ENCODE measurements around the gene SEMA4D.

SEMA4D gene

DNA sequence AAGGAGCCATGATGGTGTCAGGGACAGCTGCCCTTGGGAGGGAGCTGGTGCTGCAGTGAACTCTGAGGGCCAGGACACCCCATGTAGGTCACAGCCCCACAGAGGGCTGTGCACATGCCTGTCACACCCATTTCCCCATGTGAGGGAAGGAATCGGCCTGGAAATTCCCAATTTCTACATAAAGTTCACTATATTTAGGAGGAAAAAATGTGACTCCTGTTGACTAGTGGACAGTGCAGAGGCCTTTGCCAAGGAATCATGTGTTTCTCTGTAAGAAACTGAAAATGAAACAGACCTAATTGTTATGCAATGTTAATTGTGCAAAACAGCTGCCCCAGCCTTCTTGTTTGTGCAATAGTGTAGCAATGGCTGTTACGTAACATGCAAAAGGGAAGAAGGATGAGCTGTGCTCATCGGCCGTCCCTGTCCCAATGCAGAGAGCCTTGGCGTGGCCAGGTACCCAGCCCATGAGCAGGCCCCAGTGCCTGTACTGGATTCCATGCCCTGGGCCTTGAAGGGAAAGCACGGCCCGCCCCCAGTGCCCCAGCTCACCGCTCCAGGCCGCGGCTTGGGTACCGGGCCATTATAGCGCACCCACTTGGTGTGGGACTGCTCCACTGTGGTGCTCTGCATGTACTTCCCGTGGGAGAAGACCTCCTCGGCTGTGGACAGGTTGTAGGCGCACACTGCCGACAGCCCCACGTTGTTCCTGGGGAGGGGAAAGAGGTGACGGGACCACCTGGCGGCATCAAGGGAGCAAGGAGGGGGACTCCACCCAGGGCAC lies 109.6 kb downstream of the SEMA4D start:
- DNase-seq (ENCODE audit: low read depth in 2 of 2), result no peak

DNA sequence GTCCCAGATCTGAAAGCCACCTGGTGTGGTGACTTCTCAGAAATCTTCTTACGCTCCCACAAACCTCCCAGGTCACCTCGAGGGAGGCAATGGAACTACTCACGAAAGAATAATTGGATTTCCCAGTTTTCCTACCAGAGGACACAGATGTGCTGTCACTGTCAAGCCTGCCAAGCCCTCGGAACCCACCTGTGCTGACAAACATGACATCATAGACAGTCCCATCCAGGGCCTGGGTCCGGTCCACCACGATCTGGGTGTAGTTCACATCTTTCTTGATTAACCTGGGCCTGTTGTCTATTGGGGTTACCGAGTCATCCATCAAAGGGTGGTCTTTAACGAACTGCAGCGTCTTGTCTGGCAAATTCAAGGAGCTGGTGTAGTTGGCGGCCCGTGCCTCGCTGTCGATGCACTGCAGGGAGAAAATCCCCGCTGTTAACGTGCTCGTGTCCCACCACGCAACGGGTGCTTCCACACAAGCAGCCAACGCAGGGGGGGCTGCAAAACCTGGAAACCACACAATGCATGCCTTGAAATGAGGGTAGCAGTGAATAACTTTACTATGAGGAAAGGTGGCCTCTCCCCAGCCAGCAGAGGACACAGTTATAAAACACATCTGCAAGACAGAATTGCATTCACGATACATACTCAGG lies 110.6 kb downstream of the SEMA4D start:
- no peak for DNase-seq (ENCODE audit: low read depth in 2 of 2)

DNA sequence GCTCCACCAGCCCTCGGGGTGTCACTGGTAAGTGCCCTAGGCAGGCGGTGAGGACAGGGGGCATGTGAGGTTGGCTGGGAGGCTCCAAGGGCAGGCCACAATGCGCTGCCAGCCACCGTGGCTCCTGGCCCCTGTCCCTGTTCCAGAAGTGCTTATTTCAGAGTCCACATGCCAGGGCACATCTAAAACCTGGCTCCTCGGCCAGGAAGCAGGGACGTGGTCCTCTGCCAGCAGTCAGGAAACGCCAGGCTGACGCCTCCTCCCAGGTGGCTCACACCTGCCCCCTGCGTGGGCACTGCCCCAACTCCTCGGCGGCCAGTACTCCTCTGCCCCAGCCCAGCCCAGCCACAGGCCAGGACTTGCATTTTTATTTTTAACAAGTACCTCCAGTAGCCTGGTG lies 111.1 kb downstream of the SEMA4D start:
- DNase-seq (ENCODE audit: low read depth in 2 of 2), result no peak

DNA sequence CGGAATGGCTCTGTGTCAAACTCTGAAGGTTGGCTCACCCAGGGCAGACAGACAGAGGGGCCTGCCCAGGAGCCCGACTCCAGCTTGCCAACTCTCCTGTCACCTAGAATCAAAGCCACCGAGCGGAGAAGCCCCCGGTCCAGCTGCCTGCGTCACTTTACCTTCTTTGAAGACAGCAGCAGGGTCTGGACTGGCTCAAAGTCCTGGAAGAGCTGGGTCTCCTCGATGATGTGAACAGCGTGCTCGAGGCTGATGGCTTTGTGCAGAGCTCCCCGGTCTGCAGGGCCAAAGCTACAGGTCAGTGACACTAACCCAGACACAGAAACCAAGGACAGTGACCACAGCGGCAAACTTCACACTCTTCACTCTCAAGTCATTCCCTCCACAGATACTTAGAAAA lies 111.7 kb downstream of the SEMA4D start:
- no peak for DNase-seq (ENCODE audit: low read depth in 2 of 2)

DNA sequence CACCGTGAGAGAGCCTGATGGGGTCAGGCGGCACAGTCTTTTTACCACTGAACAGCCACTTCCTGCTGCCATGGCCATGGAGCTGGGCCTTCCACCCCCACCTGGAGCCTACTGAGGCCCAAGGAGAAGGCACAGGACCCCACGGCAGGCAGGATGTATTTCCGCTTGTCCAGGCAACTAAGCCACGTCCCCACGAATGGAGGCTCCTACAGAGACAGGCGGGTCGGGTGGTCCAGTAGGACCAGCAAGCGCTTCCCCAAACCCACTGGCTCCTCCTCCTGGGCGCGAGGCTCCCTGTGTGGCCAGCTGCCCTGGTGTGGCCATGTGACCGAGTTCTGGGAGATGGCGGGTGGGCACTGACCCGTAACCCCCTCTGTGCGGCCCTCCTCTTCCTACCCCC lies 113.1 kb downstream of the SEMA4D start:
- no peak for DNase-seq (ENCODE audit: low read depth in 2 of 2)

DNA sequence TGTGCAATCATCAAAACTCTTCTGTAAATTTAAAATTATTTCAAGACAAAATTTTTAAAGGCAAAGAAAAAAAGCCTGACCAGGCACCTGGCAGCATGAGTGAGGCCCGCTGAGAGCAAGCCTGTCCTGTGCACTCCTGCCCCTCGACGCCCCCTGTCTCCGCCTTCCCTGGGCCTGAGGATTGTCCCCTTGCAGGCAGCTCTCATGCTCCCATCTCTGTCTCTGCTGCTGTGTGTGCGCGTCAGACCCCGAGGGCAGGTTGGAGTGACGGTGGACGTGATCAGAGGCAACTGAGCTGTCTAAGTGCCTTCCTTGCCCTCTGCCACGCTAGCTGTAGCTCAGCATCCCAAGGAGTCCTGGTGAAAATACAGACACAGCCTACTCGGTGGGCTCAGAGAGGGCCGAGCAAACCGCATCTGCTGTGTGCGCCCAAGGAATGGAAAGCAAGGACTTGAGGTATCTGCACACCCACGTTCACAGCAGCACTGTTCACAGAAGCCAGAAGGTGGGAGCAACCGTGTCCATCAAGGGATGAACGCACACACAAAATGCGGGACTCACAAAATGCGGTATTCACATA lies 114.1 kb downstream of the SEMA4D start:
- no peak for DNase-seq (ENCODE audit: low read depth in 2 of 2)

DNA sequence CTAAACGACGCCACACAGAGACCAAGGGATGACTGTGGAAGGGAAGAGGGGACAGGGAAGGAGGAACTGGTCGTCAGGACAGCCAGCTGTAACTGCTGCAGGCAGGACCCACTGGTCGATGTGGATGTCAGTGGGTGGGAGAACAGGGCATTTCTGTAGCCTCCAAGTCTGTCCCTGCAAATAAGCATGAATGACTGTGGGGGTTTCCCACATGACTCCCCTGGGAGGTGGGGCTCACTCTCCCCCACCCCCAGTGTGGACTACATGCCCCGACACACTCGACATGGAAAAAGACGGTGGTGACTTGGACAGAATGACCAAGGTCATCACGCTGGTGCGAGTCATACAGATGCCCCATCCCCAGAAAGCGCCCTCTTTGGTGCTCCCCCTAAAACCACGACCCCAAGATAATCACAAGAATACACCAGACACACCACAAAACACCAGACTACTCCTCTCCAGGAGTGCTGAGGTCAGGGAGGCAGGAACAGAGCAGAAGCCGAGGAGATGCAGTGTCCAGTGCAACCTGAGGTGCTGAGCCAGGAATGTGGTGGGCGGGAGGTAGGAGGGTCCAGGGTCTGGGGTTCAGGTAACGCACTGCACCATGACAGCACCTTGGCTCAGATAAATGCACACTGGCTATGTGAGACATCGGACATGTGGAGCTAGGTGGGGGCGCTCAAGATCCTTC lies 114.7 kb downstream of the SEMA4D start:
- no peak for DNase-seq (ENCODE audit: low read depth in 2 of 2)

DNA sequence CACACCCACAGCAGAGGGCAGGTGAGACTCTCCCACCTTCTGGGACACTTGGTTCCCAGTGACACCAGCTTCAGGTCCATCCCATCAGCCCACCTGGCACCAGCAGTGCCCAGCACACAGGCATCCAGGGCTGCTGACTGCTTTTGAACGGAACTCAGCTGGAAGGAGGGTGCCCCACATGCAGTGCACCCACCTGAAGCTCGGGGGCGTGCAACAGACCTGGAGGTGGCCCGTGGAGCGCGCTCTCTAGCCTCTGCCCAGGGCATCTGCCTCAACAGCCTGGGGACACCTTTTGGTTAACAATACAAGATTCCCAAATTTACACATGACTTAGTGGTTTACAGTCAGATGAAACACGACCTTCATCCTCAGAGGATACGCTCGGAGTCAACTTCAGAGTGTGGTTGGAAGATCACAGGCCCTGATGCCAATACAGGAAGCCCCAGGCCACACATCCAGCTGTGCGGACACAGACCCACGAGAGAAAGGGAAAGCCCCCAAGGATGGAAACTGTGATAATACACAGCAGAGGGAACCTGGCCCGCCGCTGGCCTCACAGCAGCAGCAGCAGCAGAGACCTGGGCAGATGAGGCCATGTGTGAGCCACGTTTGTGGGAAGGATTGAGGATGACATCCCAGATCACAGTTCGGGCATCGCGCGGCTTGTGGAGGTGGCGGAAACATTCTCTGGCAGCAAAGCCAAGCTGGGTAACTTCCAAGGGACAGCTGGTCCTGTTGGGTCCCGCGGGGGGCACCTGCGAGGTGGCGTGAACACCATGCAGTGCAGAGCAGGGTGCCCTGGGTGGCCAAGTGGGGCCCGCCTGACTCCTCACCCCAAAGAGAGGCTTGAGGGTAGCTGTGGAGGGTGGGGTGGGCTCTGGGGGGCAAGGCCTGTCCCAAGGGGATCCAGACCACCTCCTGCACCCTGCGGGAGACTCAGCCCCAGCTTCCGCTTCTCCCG lies 115.6 kb downstream of the SEMA4D start:
- DNase-seq (ENCODE audit: low read depth in 2 of 2), result no peak

DNA sequence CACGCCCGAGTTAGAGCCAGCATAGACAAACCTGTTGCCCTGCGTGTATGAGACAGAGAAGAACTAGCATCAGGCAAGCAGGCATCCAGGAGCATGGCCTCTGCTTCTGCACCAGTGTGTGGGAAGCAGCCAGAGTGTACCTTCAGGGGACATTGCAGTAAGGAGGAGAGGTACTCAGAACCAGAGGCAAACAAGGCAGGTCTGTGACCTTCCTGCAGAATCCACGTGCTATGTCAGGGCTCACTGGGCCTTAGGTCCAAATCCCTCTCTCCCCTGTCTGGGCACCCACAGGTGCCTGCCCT lies 116.7 kb downstream of the SEMA4D start:
- no peak for DNase-seq (ENCODE audit: low read depth in 2 of 2)

DNA sequence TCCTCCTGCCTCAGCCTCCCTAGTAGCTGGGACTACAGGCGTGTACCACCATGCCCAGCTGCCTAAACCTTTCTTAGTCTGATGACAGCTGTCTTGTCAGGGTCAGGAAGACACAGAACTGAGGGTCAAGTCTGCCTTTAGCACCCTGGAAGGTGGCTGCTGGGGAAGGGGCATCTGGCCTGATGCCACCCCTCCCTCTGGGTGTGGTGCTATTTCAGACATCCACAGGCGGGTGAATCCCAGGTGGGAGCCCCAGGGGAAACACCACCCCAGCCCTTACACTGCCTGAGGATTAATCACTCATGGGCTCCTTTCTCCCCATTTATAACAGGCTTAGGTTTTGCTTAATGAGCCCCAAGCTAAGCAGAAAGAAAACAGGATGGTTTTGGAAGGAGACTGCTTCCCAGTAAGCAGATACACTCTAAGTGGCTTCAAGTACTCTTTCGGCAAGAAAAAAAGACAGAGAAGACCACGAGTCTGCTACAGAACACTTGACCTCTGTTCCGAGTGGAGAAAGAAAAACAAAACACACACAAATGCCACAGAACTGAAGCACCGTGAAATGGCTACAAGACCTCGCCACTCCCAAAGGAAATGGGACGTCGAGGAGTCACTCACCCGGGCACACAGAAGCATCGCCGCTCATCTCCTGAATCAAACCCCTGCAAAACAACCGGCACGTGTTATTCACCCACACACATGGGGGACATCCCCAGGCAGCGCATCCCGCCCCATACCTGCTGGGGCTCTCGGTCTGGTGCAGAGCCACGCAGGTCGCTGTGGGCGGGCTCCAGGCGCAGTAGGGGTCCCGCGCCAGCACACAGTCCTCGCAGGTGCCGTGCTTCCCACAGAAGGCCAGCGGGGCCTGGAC lies 117.2 kb downstream of the SEMA4D start:
- DNase-seq (ENCODE audit: low read depth in 2 of 2), result no peak

DNA sequence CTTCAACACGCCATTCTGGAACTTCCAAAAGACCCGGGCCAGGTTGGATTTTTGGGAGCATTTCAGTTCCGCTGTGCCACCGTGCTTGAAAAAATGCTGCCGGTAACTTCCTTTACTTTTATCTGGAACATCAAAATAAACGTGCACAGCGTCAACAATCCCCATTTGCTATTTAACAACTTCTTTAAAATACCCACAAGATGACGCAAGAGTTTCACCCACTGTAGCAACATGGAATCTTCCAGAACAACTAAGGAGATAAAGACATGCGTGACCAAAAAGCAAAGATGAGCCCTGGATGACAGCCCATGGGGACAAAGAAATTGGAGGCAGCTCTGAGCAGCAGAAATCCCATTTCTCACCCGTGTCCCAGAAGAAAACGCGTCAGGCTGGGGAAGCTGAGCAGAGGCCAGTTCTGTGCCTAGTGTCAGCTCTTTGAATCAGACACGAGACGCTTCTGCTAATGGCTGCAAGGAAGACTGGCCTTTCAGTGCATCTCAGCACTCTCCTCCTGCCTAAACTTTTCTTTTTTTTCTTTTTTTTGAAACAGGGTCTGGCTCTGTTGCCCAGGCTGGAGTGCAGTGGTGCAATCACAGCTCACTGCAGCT lies 118.3 kb downstream of the SEMA4D start:
- no peak for DNase-seq (ENCODE audit: low read depth in 2 of 2)

DNA sequence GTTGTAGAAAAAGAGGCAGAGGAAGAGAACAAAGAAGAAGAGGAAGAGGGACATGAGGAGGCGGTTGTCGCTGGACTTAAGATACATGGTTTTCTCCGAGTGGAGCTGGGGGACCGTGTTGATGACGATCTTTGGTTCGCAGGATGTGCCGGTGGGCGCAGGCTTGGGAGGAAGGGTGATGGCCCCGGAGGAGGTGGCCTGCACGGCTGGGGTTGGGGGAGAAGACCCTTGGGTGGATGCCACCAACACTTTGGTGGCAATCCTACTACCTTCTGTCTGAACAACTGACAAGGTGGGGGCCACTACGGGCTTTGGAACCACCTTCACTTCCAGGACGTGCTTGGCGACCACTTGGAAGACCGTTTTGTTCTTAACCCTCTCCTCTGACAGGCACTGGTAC lies 118.9 kb downstream of the SEMA4D start:
- DNase-seq (ENCODE audit: low read depth in 2 of 2), result no peak

DNA sequence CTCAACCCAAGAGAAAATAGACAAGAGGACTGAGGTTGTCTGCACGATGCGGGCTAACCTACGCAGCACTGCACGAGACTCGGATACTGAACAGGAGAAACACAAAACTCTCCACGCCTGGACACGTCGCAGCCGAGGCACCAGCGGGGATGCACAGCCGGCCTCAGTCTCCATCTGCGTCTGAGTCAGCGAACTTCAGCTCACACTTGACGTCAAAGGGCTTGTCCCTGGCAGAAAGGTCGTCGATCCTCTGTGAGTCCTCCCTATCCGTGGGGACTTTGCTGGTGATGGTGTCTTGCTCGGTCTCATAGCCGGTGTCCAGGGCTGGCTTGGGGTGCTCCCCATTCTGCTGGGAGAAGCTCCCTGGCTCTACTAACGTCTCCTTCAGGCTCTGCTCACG lies 119.4 kb downstream of the SEMA4D start:
- DNase-seq (ENCODE audit: low read depth in 2 of 2), result no peak

DNA sequence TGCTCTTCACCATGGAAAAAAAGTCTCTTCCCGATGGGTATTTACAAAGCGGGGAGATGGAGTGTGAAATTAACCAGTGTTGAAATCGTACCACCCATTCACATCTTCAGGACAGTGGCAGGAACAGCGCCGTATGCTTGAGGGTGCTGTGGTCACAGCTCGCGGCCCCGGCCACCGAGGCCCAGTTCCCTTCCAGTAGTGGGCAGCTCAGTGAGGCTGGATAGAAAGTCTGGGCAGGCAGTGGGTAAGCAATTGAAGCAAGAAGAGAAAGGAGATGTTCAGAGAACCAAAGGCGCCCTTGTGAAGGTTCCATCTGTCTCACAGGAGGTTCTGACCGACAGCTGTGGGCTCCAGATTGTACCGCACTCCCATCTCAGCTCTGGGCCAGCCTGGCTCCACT lies 120.5 kb downstream of the SEMA4D start:
- DNase-seq (ENCODE audit: low read depth in 2 of 2), result no peak

DNA sequence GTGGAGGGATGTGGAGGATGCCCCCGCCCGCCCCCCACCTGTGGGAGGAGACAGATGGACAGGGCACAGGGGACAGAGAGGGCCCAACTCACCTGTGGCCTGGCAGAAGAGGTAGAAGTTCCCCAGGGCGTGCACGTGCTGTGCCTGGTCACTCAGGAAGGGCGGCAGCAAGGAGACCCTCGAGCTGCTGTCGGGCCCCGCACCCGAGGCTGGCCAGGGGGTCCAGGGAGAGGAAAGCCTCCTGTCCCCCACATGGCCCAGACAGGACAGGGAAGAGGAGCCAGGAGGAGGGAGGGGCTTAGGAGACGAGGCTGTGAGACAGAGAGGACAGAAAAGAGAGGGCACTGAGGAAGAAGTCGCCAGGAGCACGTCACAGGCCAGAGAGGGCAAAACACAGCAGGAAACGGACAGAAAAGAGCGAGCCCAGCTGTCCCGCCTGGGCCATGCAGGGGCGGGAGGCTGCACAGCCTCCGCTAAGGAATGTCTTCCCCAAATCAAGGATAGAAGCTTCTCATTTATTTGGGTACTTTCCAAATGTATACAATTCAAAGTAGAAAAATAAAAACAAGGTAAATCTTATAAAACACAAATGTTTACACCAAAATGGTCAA lies 121.1 kb downstream of the SEMA4D start:
- no peak for DNase-seq (ENCODE audit: low read depth in 2 of 2)

DNA sequence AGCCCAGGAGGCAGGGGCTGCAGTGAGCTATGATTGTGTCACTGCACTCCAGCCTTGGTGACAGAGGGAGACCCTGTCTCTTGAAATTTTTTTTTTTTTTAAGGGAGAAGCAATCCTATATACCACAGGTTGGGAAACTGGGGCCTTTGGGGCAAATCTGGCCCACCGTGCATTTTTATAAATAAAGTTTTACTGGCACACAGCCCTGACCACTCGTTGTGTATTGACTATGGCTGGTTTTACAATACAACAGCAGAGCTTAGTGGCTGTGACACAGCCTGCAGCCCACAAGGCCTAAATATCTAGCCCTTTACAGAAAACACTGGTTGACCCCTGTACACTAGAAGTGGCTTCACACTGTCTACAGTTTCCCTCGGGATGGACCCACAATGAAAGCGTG lies 121.6 kb downstream of the SEMA4D start:
- DNase-seq (ENCODE audit: low read depth in 2 of 2), result no peak

DNA sequence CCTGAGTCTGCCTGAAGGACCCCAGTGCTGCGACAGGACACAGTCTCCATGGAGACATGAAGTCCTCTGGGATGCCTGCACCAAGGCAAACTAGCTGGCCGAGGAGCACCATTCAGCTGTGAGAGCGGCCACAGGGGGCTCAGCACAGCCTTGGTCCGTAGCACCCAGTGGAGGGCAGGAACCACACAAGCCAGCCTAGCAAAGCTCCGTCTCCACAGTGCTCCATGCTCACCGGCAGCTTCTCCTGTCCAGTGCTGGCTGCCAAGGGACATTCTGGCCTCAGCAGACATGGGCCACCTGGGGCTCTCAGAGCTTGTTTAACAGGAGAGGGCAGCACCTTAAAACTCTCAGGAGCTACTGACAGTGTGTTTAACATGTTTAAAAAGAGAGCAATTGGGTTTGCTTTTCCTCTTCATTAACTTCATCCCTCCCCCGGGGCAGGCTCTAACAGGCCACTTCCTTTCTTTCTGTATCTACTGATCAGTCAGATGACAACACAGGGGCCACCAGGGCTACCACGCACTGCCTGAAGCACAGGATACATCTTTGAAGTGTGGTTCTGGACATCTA lies 122.6 kb downstream of the SEMA4D start:
- no peak for DNase-seq (ENCODE audit: low read depth in 2 of 2)

DNA sequence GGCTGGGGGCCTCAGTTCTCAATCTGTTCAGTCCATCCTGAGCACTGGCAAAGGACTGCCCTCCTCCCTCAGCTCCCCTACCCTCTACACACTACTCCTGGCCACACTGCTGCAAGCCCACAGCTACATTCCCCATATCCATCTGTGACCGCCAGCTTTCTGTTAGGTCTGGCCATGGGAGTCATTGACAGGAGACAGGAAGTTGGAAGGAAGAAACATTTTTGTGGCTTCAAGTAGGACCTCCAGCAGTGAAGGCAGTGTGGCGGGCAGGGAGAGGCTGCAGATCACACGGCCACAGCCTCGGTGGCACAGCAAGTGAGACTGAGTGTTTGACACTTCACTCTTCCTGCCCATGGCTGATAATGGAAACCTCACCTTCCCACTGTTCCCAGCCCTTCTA lies 123.7 kb downstream of the SEMA4D start:
- DNase-seq (ENCODE audit: low read depth in 2 of 2), result no peak

DNA sequence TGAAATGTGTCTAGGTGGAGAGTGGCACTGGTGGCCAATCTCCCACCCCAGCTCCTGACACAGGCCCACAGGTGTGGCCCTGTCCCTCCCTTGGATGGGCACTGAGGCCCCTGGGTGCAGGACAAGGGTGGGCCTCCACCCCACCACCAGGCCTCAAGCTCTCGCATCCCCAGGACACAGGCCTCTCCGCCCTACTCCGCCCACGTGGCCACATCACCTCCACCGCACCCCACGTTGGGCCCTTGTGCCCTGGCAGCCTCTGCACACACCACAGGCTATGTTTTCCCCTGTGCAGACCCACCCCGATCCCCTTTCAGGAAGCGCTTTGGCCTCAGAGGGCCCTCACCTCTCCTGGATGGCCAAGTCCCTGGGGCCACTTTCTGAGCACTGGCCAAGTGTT lies 124.9 kb downstream of the SEMA4D start:
- DNase-seq (ENCODE audit: low read depth in 2 of 2), result no peak

Measured in activated CD8-positive, alpha-beta memory T cell treated with anti-CD3 and anti-CD28 coated beads for 4 hours (primary cell).